GM12878 (cell line): ENCODE results near the gene ST6GALNAC3.

Experiments used
- BCL11A ChIP-seq: IDR thresholded peaks from 2 replicates; pipeline ENCODE4 v1.6.1; 2011; ENCODE audit warnings: low read depth, low read length
- CHD2 ChIP-seq: IDR thresholded peaks from 2 replicates; pipeline ENCODE4 v1.6.1; 2011; ENCODE audit warnings: low read depth, low read length, improper control_type of control experiment, borderline replicate concordance
- CREM ChIP-seq: IDR thresholded peaks from 2 replicates; pipeline ENCODE4 v1.6.1; 2014; ENCODE audit warnings: antibody characterized with exemption, low read depth
- CTCF ChIP-seq, 3 experiments: IDR thresholded peaks in 2 of 3; conservative IDR thresholded peaks in 1 of 3; 2 replicates each; pipeline ENCODE4 v1.5.1; 2011; ENCODE audit warnings: low read depth in 3 of 3, low read length in 3 of 3, mild to moderate bottlenecking in 3 of 3, control low read depth in 2 of 3, moderate library complexity in 2 of 3, inconsistent platforms in 1 of 3, mixed read lengths in 1 of 3; ENCODE audit not compliant: control insufficient read depth in 2 of 3, insufficient read depth in 1 of 3; ENCODE audit errors: extremely low read depth in 1 of 3
- EED ChIP-seq: sonication (generic); IDR thresholded peaks from 2 replicates; pipeline ENCODE4 v1.6.1; 2016; ENCODE audit warnings: antibody characterized with exemption, low read depth
- EGR1 ChIP-seq, 2 experiments: IDR thresholded peaks; 1 replicate in 1 of 2; 2 replicates in 1 of 2; pipeline ENCODE4 v1.6.1; 2011 to 2012; ENCODE audit warnings: low read depth in 2 of 2, low read length in 2 of 2, borderline replicate concordance in 1 of 2, mild to moderate bottlenecking in 1 of 2, moderate library complexity in 1 of 2
- EZH2 ChIP-seq: IDR thresholded peaks from 2 replicates; pipeline ENCODE4 v1.6.1; 2012; ENCODE audit warnings: low read depth, mild to moderate bottlenecking, control low read depth, inconsistent platforms, low read length, borderline replicate concordance; ENCODE audit not compliant: control insufficient read depth
- HCFC1 ChIP-seq: fragments of 150-350 bp; IDR thresholded peaks from 2 replicates; pipeline ENCODE4 v1.6.1; 2014; ENCODE audit warnings: low read length
- POLR2AphosphoS5 ChIP-seq: IDR thresholded peaks from 2 replicates; pipeline ENCODE4 v1.6.1; 2011; ENCODE audit warnings: mild to moderate bottlenecking, low read length, inconsistent platforms
- TCF12 ChIP-seq: IDR thresholded peaks from 2 replicates; pipeline ENCODE4 v1.6.1; 2011; ENCODE audit warnings: low read depth, mild to moderate bottlenecking, low read length
- USF1 ChIP-seq: IDR thresholded peaks from 2 replicates; pipeline ENCODE4 v1.6.1; 2011; ENCODE audit warnings: borderline replicate concordance, low read depth, mild to moderate bottlenecking, moderate library complexity, mixed read lengths, low read length; ENCODE audit not compliant: insufficient read depth; ENCODE audit errors: extremely low read length

GRCh38 chr1:76491737-76492136 is 417.2 kb downstream of the ST6GALNAC3 start:
- no peak for TF ChIP-seq HCFC1
- TF ChIP-seq CTCF (IDR thresholded peaks at IDR 0.05 in 2 of 3, conservative IDR thresholded peaks at IDR 0.05 in 1 of 3; ENCODE audit: control insufficient read depth in 2 of 3, extremely low read depth in 1 of 3, insufficient read depth in 1 of 3, low read depth in 3 of 3, low read length in 3 of 3) = no peak
- no peak for TF ChIP-seq EED
- no peak for TF ChIP-seq BCL11A
- no peak for TF ChIP-seq POLR2AphosphoS5
- TF ChIP-seq CREM = no peak
- TF ChIP-seq EZH2 = no peak
- no peak for TF ChIP-seq USF1
- TF ChIP-seq EGR1 (IDR thresholded peaks at IDR 0.05; ENCODE audit: borderline replicate concordance in 1 of 2, low read depth in 2 of 2, low read length in 2 of 2) = no peak
- TF ChIP-seq TCF12 = no peak
- no peak for TF ChIP-seq CHD2
